H9 (cell line): ENCODE measurements around the gene CRYBG2. TPM values are rescaled to one million over a fixed set of nuclear protein-coding genes. Genes with fewer than 3 reads are reported as not detected.

Source experiments
- DNase-seq: peaks from one replicate; pipeline ENCODE4 v3.0.0-alpha.2; 2017
- H2AFZ ChIP-seq: one replicate; pipeline ENCODE4 v1.6.1; 2013; ENCODE audit warnings: mild to moderate bottlenecking, low read length, control low read depth, moderate library complexity
- H2AK5ac ChIP-seq: 2 replicates; pipeline ENCODE4 v1.6.1; 2013; ENCODE audit warnings: low read length, control low read depth, mixed read lengths; ENCODE audit not compliant: insufficient read length
- H2BK120ac ChIP-seq: one replicate; pipeline ENCODE4 v1.6.1; 2013; ENCODE audit warnings: low read depth, mild to moderate bottlenecking, low read length, control low read depth, inconsistent platforms; ENCODE audit not compliant: poor library complexity, severe bottlenecking
- H2BK12ac ChIP-seq: 2 replicates; pipeline ENCODE4 v1.6.1; 2013; ENCODE audit warnings: low read length, control low read depth, mixed read lengths, low read depth; ENCODE audit not compliant: insufficient read length
- H2BK15ac ChIP-seq: 2 replicates; pipeline ENCODE4 v1.6.1; 2013; ENCODE audit warnings: low read depth, low read length, control low read depth
- H2BK20ac ChIP-seq: one replicate; pipeline ENCODE4 v1.6.1; 2013; ENCODE audit warnings: low read depth, mild to moderate bottlenecking, low read length, control low read depth, inconsistent platforms; ENCODE audit not compliant: poor library complexity, severe bottlenecking
- H2BK5ac ChIP-seq: 2 replicates; pipeline ENCODE4 v1.6.1; 2013; ENCODE audit warnings: low read length, control low read depth, mixed read lengths; ENCODE audit not compliant: insufficient read length
- H3K14ac ChIP-seq: 2 replicates; pipeline ENCODE4 v1.6.1; 2013; ENCODE audit warnings: low read length, control low read depth; ENCODE audit not compliant: insufficient read depth
- H3K18ac ChIP-seq: 2 replicates; pipeline ENCODE4 v1.6.1; 2013; ENCODE audit warnings: low read depth, mild to moderate bottlenecking, mixed read lengths, low read length, control low read depth; ENCODE audit not compliant: insufficient read length
- H3K23ac ChIP-seq: 2 replicates; pipeline ENCODE4 v1.6.1; 2013; ENCODE audit warnings: low read length, control low read depth, mixed read lengths, low read depth; ENCODE audit not compliant: insufficient read length
- H3K23me2 ChIP-seq: 2 replicates; pipeline ENCODE4 v1.6.1; 2013; ENCODE audit warnings: low read depth, mild to moderate bottlenecking, mixed read lengths, low read length, control low read depth; ENCODE audit not compliant: insufficient read length, poor library complexity, severe bottlenecking
- H3K27ac ChIP-seq: 2 replicates; pipeline ENCODE4 v1.5.1; 2013; ENCODE audit warnings: low read length, control low read depth, mixed read lengths, low read depth; ENCODE audit not compliant: insufficient read length
- H3K27me3 ChIP-seq: 2 replicates; pipeline ENCODE4 v1.6.1; 2013; ENCODE audit warnings: low read length, control low read depth, inconsistent platforms; ENCODE audit not compliant: insufficient read depth
- H3K4ac ChIP-seq: 2 replicates; pipeline ENCODE4 v1.6.1; 2013; ENCODE audit warnings: low read depth, mild to moderate bottlenecking, control low read depth, inconsistent platforms, low read length, moderate library complexity
- H3K4me1 ChIP-seq: 2 replicates; pipeline ENCODE4 v1.6.1; 2013; ENCODE audit warnings: low read length, control low read depth, inconsistent platforms; ENCODE audit not compliant: insufficient read depth
- H3K4me2 ChIP-seq: 2 replicates; pipeline ENCODE4 v1.6.1; 2013; ENCODE audit warnings: low read length, control low read depth, mixed read lengths; ENCODE audit not compliant: insufficient read length, insufficient read depth
- H3K56ac ChIP-seq: 2 replicates; pipeline ENCODE4 v1.6.1; 2013; ENCODE audit warnings: low read depth, mild to moderate bottlenecking, mixed read lengths, low read length, control low read depth; ENCODE audit not compliant: insufficient read length
- H3K79me1 ChIP-seq: 2 replicates; pipeline ENCODE4 v1.6.1; 2013; ENCODE audit warnings: low read depth, mild to moderate bottlenecking, moderate library complexity, low read length, control low read depth, inconsistent platforms; ENCODE audit not compliant: insufficient read depth, poor library complexity, severe bottlenecking
- H3K79me2 ChIP-seq: 2 replicates; pipeline ENCODE4 v1.6.1; 2013; ENCODE audit warnings: low read length, control low read depth, inconsistent platforms; ENCODE audit not compliant: insufficient read depth
- H3K9ac ChIP-seq: 2 replicates; pipeline ENCODE4 v1.6.1; 2013; ENCODE audit warnings: low read length, control low read depth, mixed read lengths; ENCODE audit not compliant: insufficient read length; ENCODE audit errors: extremely low read depth
- H3K9me3 ChIP-seq: one replicate; pipeline ENCODE4 v1.6.1; 2013; ENCODE audit warnings: low read depth, low read length, inconsistent platforms; ENCODE audit not compliant: control insufficient read depth
- H3T11ph ChIP-seq: one replicate; pipeline ENCODE4 v1.6.1; 2013; ENCODE audit warnings: mild to moderate bottlenecking, low read length, control low read depth, inconsistent platforms
- H4K20me1 ChIP-seq: one replicate; pipeline ENCODE4 v1.6.1; 2013; ENCODE audit not compliant: control insufficient read depth, insufficient read length, insufficient read depth
- H4K5ac ChIP-seq: 2 replicates; pipeline ENCODE4 v1.6.1; 2013; ENCODE audit warnings: low read depth, mild to moderate bottlenecking, mixed read lengths, low read length, control low read depth; ENCODE audit not compliant: insufficient read length
- H4K8ac ChIP-seq: replicated peaks from 2 replicates; pipeline ENCODE4 v1.6.1; 2013; ENCODE audit warnings: low read length, control low read depth, mixed read lengths, low read depth; ENCODE audit not compliant: insufficient read length
- H4K91ac ChIP-seq: 2 replicates; pipeline ENCODE4 v1.6.1; 2013; ENCODE audit warnings: low read depth, mild to moderate bottlenecking, moderate library complexity, mixed read lengths, low read length, control low read depth; ENCODE audit not compliant: insufficient read length
- H3K27ac Mint-ChIP-seq, 3 experiments: 2 replicates in 2 of 3; 3 replicates in 1 of 3; pipeline ENCODE4 v1.8.0; 2020 to 2021; ENCODE audit warnings: mixed read lengths in 3 of 3, mild to moderate bottlenecking in 1 of 3, moderate library complexity in 1 of 3
- H3K27me3 Mint-ChIP-seq: 2 replicates; pipeline ENCODE4 v1.8.0; 2021; ENCODE audit warnings: low read depth, mild to moderate bottlenecking, moderate library complexity, mixed read lengths
- H3K36me3 Mint-ChIP-seq, 3 experiments: 2 replicates in 2 of 3; 3 replicates in 1 of 3; pipeline ENCODE4 v1.8.0; 2020 to 2021; ENCODE audit warnings: low read depth in 3 of 3, mixed read lengths in 3 of 3; ENCODE audit not compliant: insufficient read depth in 1 of 3
- H3K4me1 Mint-ChIP-seq, 2 experiments: 2 replicates each; pipeline ENCODE4 v1.8.0; 2020; ENCODE audit warnings: mixed read lengths in 2 of 2
- H3K4me3 Mint-ChIP-seq, 2 experiments: 2 replicates in 1 of 2; 3 replicates in 1 of 2; pipeline ENCODE4 v1.8.0; 2020 to 2021; ENCODE audit warnings: mild to moderate bottlenecking in 2 of 2, mixed read lengths in 2 of 2, moderate library complexity in 1 of 2
- H3K9me3 Mint-ChIP-seq, 2 experiments: 2 replicates in 1 of 2; 3 replicates in 1 of 2; pipeline ENCODE4 v1.8.0; 2020; ENCODE audit warnings: mild to moderate bottlenecking in 2 of 2, mixed read lengths in 2 of 2, moderate library complexity in 1 of 2
- WGBS: extraction: QIAGEN DNeasy Blood & Tissue Kit; methylation state at CpG from one replicate; pipeline ENCODE4 v1.1.7; 2013; ENCODE audit warnings: missing lambda C conversion rate, low lambda C conversion rate, mixed read lengths; ENCODE audit not compliant: insufficient read length; ENCODE audit errors: extremely low coverage; 5-methylcytosine and 5-hydroxymethylcytosine counted together
- total RNA-seq: library from RNA; stranded (reverse); gene quantifications from 2 replicates; pipeline ENCODE4 v1.2.1, GENCODE V29; 2021
- TF ChIP-seq, protein P1 (sequence below): fragments of 200-600 bp; sonication (generic); conservative IDR thresholded peaks from 3 replicates; pipeline ENCODE4 v1.8.0; 2021; ENCODE audit warnings: antibody characterized with exemption, mild to moderate bottlenecking

CRYBG2 gene
- total RNA-seq, 1 experiment from 2014 or later: 12.8 TPM

DNA sequence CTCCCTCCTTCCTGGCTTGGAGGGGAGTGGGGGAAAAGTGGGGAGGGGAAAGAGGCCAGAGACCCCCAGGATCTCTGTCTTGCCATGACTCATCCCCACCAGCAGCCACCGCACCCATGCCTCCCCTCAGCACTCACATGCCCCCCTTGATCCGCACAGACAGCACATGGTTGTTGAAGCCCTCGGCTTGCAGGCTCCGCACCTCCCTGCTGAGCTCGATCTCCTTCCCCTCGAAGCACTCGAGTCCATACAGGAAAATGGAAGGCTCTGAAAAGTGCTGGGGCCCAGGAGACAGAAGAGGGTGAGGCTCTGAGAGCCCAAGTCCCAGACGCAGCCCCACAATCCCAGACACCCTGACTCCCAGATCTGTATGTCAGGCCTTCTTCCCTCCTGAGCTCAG, 25.3 kb downstream of the CRYBG2 start:
- no peaks in the 10 kb centered on the region for H3K27me3 ChIP-seq
- H3K23me2 ChIP-seq: no peaks in the 10 kb centered on the region
- Mint-ChIP-seq H3K9me3 (no peaks in the 10 kb centered on the region), H3K36me3 (peaks cover 8 to 39% (median 33%) of the 10 kb centered on the region in 3 experiments; a peak in 6 of 7 replicates), H3K4me1 (peaks cover 0 to 6% of the 10 kb centered on the region in 2 experiments; a peak in 1 of 4 replicates), H3K27me3 (no peaks in the 10 kb centered on the region), H3K27ac (peak overlapping the region in 2 of 3 experiments; percentile 35 to 90; a peak in 2 of 7 replicates), H3K4me3 (no peak overlapping the region)
- H3K14ac ChIP-seq: no peak overlapping the region
- H4K5ac ChIP-seq: no peak overlapping the region
- H2AK5ac ChIP-seq: no peak overlapping the region
- H4K8ac ChIP-seq: no peak overlapping the region
- H2BK20ac ChIP-seq: no peak overlapping the region
- H3K27ac ChIP-seq: no peak overlapping the region
- WGBS: no CpG with 5 or more reads among the region's 8 CpGs
- no peak overlapping the region for H3K56ac ChIP-seq
- H4K20me1 ChIP-seq: no peaks in the 10 kb centered on the region
- no peak overlapping the region for H2BK120ac ChIP-seq
- no peak overlapping the region for H4K91ac ChIP-seq
- no peak overlapping the region for H3T11ph ChIP-seq
- H3K79me2 ChIP-seq: no peaks in the 10 kb centered on the region
- TF ChIP-seq, protein P1, sequence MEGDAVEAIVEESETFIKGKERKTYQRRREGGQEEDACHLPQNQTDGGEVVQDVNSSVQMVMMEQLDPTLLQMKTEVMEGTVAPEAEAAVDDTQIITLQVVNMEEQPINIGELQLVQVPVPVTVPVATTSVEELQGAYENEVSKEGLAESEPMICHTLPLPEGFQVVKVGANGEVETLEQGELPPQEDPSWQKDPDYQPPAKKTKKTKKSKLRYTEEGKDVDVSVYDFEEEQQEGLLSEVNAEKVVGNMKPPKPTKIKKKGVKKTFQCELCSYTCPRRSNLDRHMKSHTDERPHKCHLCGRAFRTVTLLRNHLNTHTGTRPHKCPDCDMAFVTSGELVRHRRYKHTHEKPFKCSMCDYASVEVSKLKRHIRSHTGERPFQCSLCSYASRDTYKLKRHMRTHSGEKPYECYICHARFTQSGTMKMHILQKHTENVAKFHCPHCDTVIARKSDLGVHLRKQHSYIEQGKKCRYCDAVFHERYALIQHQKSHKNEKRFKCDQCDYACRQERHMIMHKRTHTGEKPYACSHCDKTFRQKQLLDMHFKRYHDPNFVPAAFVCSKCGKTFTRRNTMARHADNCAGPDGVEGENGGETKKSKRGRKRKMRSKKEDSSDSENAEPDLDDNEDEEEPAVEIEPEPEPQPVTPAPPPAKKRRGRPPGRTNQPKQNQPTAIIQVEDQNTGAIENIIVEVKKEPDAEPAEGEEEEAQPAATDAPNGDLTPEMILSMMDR: no peak
- H3K23ac ChIP-seq: no peak overlapping the region
- no peaks in the 10 kb centered on the region for H3K9me3 ChIP-seq
- H3K9ac ChIP-seq: no peak overlapping the region
- H2BK12ac ChIP-seq: no peak overlapping the region
- no peaks in the 10 kb centered on the region for H3K79me1 ChIP-seq
- no peak overlapping the region for H3K18ac ChIP-seq
- H2AFZ ChIP-seq: no peak overlapping the region
- no peak overlapping the region for H2BK5ac ChIP-seq
- H2BK15ac ChIP-seq: no peak overlapping the region
- no peaks in the 10 kb centered on the region for H3K4me1 ChIP-seq
- no peak overlapping the region for H3K4me2 ChIP-seq
- no peak overlapping the region for H3K4ac ChIP-seq
- no peak for DNase-seq
